OCI-LY7 (cell line): ENCODE results near the gene RHO. TPM values are rescaled to one million over a fixed set of nuclear protein-coding genes. Genes with fewer than 3 reads are reported as not detected.

Experiments
- BruUV-seq: library from RNA; stranded (reverse); fragments of 400-500 nt; replicated peaks from 2 replicates; lab custom pipeline; 2021; lab: Mats Ljungman, UMichigan
- CTCF ChIA-PET: fragments of 300-600 bp; sonication (Branson Sonifier 250); formaldehyde crosslinking; loops from one replicate; lab custom pipeline; 2022; ENCODE audit warnings: antibody characterized with exemption; ENCODE audit not compliant: unreplicated experiment; lab: Charles Lee
- POLR2A ChIA-PET: fragments of 300-600 bp; sonication (Branson Sonifier 250); formaldehyde crosslinking; loops from one replicate; lab custom pipeline; 2022; ENCODE audit warnings: antibody characterized with exemption; lab: Charles Lee
- DNase-seq: peaks from one replicate; pipeline ENCODE4 v3.0.0-alpha.2; 2015; ENCODE audit warnings: low spot score
- H2AFZ ChIP-seq: fragments of 200-600 bp; sonication (generic), shearing (Covaris generic); 2 replicates; pipeline ENCODE4 v1.6.1; 2014; ENCODE audit warnings: mild to moderate bottlenecking, antibody characterized with exemption, low read length, moderate library complexity
- H3K27ac ChIP-seq: fragments of 200-600 bp; sonication (generic); 2 replicates; pipeline ENCODE4 v1.5.1; 2014; ENCODE audit warnings: mixed run types, low read depth, mild to moderate bottlenecking, moderate library complexity, low read length, inconsistent platforms; ENCODE audit not compliant: poor library complexity, severe bottlenecking
- H3K36me3 ChIP-seq: fragments of 200-600 bp; sonication (generic); 2 replicates; pipeline ENCODE4 v1.6.1; 2014; ENCODE audit warnings: mild to moderate bottlenecking, antibody characterized with exemption, low read length, moderate library complexity, mixed read lengths; ENCODE audit not compliant: insufficient read depth
- H3K4me1 ChIP-seq: fragments of 200-600 bp; sonication (generic); 2 replicates; pipeline ENCODE4 v1.5.1; 2014; ENCODE audit warnings: mild to moderate bottlenecking, low read length; ENCODE audit not compliant: insufficient read depth, poor library complexity, severe bottlenecking
- H3K4me2 ChIP-seq: fragments of 200-600 bp; sonication (generic); 2 replicates; pipeline ENCODE4 v1.6.1; 2014; ENCODE audit warnings: mild to moderate bottlenecking, low read length
- H3K4me3 ChIP-seq: fragments of 200-600 bp; sonication (generic); 2 replicates; pipeline ENCODE4 v1.5.1; 2014; ENCODE audit warnings: mild to moderate bottlenecking, low read depth, low read length; ENCODE audit not compliant: poor library complexity, severe bottlenecking
- H3K79me2 ChIP-seq: fragments of 200-600 bp; sonication (generic); 2 replicates; pipeline ENCODE4 v1.6.1; 2016; ENCODE audit warnings: low read depth, mild to moderate bottlenecking, low read length, moderate library complexity, mixed read lengths; ENCODE audit not compliant: insufficient read depth
- H3K9me2 ChIP-seq: fragments of 200-600 bp; sonication (generic); 2 replicates; pipeline ENCODE4 v1.6.1; 2016; ENCODE audit warnings: mild to moderate bottlenecking, low read length, mixed read lengths; ENCODE audit not compliant: insufficient read depth
- H3K9me3 ChIP-seq: fragments of 200-600 bp; sonication (generic); 2 replicates; pipeline ENCODE4 v1.6.1; 2014; ENCODE audit warnings: mild to moderate bottlenecking, mixed run types, low read length, mixed read lengths
- H4K20me1 ChIP-seq: fragments of 200-600 bp; sonication (generic); 2 replicates; pipeline ENCODE4 v1.6.1; 2014; ENCODE audit warnings: mild to moderate bottlenecking, antibody characterized with exemption, low read length, moderate library complexity, mixed read lengths; ENCODE audit not compliant: insufficient read depth
- EZH2phosphoT487 ChIP-seq: fragments of 200-600 bp; sonication (generic); IDR thresholded peaks from 2 replicates; pipeline ENCODE4 v1.6.1; 2018; ENCODE audit warnings: low read depth, borderline replicate concordance, mild to moderate bottlenecking, mixed run types, antibody characterized with exemption, low read length, moderate library complexity, mixed read lengths
- intact Hi-C: fragments of 100-400 bp; cut with micrococcal nuclease; formaldehyde crosslinking; loops from one replicate; pipeline ENCODE4 v1.10.0; 2022; ENCODE audit not compliant: unreplicated experiment
- total RNA-seq, 2 experiments: library from RNA; depleted of rRNA in 1 of 2; stranded (reverse); fragments of >200 nt in 1 of 2; shearing (Covaris generic) in 1 of 2; gene quantifications; 2 replicates each; pipeline ENCODE4 v1.2.3, GENCODE V29; 2014 to 2022
- TF ChIP-seq, protein P1 (sequence below): fragments of 200-600 bp; sonication (generic); conservative IDR thresholded peaks from 2 replicates; pipeline ENCODE4 v1.5.1; 2014; ENCODE audit warnings: mild to moderate bottlenecking, antibody characterized with exemption, low read length, moderate library complexity, mixed read lengths

The RHO gene
- total RNA-seq, 2 experiments from 2014 or later, result not detected

DNA sequence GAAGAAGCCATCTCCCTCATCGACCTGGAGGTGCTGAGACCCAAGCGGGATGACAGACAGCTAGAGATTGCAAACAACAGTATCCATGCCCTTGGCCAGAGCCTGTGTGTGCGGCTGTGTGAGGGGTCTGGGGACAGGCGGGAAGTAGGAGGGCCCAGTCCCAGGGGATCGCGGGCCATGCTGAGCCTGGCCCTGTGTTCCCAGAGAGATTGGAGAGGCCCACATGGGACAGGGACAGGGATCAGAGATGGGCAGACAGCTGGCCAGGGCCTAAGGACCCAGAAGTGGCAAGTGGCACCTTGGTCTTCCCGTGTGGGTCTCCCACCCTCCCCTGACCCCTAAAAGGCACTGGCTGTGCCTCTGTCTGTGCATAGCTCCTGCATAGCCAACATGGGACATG lies 10.9 kb upstream of the RHO start:
- BruUV-seq, result no TSS peak
- H3K79me2 ChIP-seq, result no peaks in the 10 kb centered on the region
- TF ChIP-seq EZH2phosphoT487, result no peak
- TF ChIP-seq, protein P1, sequence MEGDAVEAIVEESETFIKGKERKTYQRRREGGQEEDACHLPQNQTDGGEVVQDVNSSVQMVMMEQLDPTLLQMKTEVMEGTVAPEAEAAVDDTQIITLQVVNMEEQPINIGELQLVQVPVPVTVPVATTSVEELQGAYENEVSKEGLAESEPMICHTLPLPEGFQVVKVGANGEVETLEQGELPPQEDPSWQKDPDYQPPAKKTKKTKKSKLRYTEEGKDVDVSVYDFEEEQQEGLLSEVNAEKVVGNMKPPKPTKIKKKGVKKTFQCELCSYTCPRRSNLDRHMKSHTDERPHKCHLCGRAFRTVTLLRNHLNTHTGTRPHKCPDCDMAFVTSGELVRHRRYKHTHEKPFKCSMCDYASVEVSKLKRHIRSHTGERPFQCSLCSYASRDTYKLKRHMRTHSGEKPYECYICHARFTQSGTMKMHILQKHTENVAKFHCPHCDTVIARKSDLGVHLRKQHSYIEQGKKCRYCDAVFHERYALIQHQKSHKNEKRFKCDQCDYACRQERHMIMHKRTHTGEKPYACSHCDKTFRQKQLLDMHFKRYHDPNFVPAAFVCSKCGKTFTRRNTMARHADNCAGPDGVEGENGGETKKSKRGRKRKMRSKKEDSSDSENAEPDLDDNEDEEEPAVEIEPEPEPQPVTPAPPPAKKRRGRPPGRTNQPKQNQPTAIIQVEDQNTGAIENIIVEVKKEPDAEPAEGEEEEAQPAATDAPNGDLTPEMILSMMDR, result no peak
- DNase-seq, result no peak
- H3K9me3 ChIP-seq, result no peaks in the 10 kb centered on the region
- H2AFZ ChIP-seq, result no peak overlapping the region
- no peaks in the 10 kb centered on the region for H3K9me2 ChIP-seq
- POLR2A ChIA-PET, result interaction anchor here (0.9 to 1.0 kb wide), 2 partner anchors 10 to 37 kb away, joined by 3 to 4 read pairs; no protein-coding TSS in a partner anchor
- no peak overlapping the region for H3K4me3 ChIP-seq
- H4K20me1 ChIP-seq, result no peaks in the 10 kb centered on the region
- CTCF ChIA-PET, result no interaction called here
- no peak overlapping the region for H3K4me2 ChIP-seq
- H3K4me1 ChIP-seq, result no peaks in the 10 kb centered on the region
- intact Hi-C loops, result no loop called here
- H3K36me3 ChIP-seq, result no peaks in the 10 kb centered on the region
- no peak overlapping the region for H3K27ac ChIP-seq

DNA sequence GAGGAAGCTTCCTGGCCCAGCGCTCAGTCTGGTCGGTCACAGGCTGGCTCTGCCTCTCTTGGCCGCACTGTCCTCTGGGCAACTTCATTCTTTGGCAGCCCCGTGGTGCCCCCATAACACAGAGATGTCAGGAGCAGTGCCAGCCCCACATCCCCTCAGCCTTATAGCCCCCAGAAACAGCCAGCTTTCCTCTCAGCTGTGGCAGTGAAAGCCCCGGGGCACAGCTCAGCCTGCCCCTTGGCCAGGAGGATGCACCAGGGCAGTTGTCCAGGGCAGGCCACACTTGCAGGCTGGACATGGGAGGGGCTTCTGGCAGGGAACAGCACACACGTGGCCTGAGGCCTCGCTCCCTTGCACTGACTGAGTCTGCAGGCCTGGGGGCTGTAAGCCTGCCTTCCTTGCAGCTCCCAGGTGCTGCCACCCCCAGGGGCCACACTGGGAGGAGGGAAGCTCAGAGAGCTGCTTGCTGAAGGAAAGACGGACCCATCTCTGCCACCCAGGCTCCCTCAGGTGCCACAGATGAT lies 10.3 kb upstream of the RHO start:
- Histone ChIP-seq H3K36me3 (no peaks in the 10 kb centered on the region), H3K4me1 (no peaks in the 10 kb centered on the region), H3K9me3 (no peaks in the 10 kb centered on the region), H4K20me1 (no peaks in the 10 kb centered on the region), H3K27ac (no peak overlapping the region), H3K4me2 (no peak overlapping the region), H3K4me3 (no peak overlapping the region), H2AFZ (no peak overlapping the region), H3K9me2 (no peaks in the 10 kb centered on the region), H3K79me2 (no peaks in the 10 kb centered on the region)
- no peak for DNase-seq
- TF ChIP-seq EZH2phosphoT487, result no peak
- TF ChIP-seq, protein P1, result no peak
- CTCF ChIA-PET, result no interaction called here
- intact Hi-C loops, result no loop called here
- BruUV-seq, result no TSS peak
- POLR2A ChIA-PET, result interaction anchor here (0.9 to 1.0 kb wide), 2 partner anchors 10 to 36 kb away, joined by 3 to 4 read pairs; no protein-coding TSS in a partner anchor

DNA sequence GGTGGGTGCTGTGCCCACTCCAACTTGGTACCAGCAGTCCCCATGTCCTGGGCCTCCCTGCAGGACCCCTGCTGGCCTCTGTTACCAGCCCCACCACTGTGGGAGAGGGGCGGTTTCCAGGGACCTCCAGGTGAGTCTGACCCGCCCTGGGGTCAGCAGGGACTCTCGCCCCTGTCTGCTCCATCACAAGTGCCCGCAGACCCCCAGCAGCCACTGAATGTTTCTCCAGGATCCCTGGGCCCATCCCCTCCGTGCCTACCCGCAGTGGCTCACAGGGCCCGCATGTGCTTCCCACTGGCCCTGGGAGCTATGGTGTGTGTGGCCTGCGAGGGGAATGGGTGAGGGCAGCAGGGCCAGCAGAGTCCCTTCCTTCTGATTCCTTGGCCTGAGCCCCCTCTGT lies 9.9 kb upstream of the RHO start:
- POLR2A ChIA-PET, result interaction anchor here (0.6 to 1.0 kb wide), 2 partner anchors 9 to 18 kb away, joined by 3 to 4 read pairs; no protein-coding TSS in a partner anchor
- Histone ChIP-seq H3K9me2 (no peaks in the 10 kb centered on the region), H3K79me2 (no peaks in the 10 kb centered on the region), H3K27ac (no peak overlapping the region), H4K20me1 (no peaks in the 10 kb centered on the region), H3K9me3 (no peaks in the 10 kb centered on the region), H3K4me3 (no peak overlapping the region), H3K4me2 (no peak overlapping the region), H2AFZ (no peak overlapping the region), H3K4me1 (no peaks in the 10 kb centered on the region), H3K36me3 (no peaks in the 10 kb centered on the region)
- CTCF ChIA-PET, result no interaction called here
- no TSS peak for BruUV-seq
- intact Hi-C loops, result no loop called here
- TF ChIP-seq EZH2phosphoT487, result no peak
- TF ChIP-seq, protein P1, result no peak
- DNase-seq, result no peak
